A549 (cell line): ENCODE data around the gene FRMD7.

Source experiments
- BHLHE40 ChIP-seq: IDR thresholded peaks from 2 replicates; pipeline ENCODE4 v1.6.1; 2012; ENCODE audit warnings: low read depth, low read length, inconsistent platforms
- CHD2 ChIP-seq: fragments of 150-350 bp; IDR thresholded peaks from 2 replicates; pipeline ENCODE4 v1.6.1; 2014; ENCODE audit warnings: low read length; ENCODE audit not compliant: partially characterized antibody
- HOXA7 ChIP-seq: fragments of 250-450 bp; sonication (Bioruptor Pico); IDR thresholded peaks from 2 replicates; pipeline ENCODE4 v1.5.0; 2020; ENCODE audit warnings: mild to moderate bottlenecking, moderate library complexity
- KDM1A ChIP-seq: fragments of 200-600 bp; sonication (generic); IDR thresholded peaks from 2 replicates; pipeline ENCODE4 v1.6.1; 2016; ENCODE audit warnings: low read depth, mild to moderate bottlenecking
- KDM5A ChIP-seq: fragments of 200-600 bp; sonication (generic); IDR thresholded peaks from 2 replicates; pipeline ENCODE4 v1.6.1; 2016; ENCODE audit warnings: antibody characterized with exemption, mild to moderate bottlenecking
- RAD21 ChIP-seq, 2 experiments: fragments of >200 bp in 1 of 2; sonication (Bioruptor Twin) in 1 of 2; formaldehyde crosslinking in 1 of 2; IDR thresholded peaks in 1 of 2; conservative IDR thresholded peaks in 1 of 2; 2 replicates in 1 of 2; 3 replicates in 1 of 2; pipeline ENCODE4 v1.6.1; 2012 to 2018; ENCODE audit warnings: inconsistent platforms in 1 of 2
- TF ChIP-seq, protein P1 (sequence below): fragments of >200 bp; sonication (Bioruptor Twin); formaldehyde crosslinking; IDR thresholded peaks from 3 replicates; pipeline ENCODE4 v1.5.1; 2016
- TF ChIP-seq, protein P2 (sequence below): IDR thresholded peaks from 2 replicates; pipeline ENCODE4 v1.6.1; 2012
- TF ChIP-seq, protein P3 (sequence below): fragments of 200-600 bp; sonication (generic); IDR thresholded peaks from 2 replicates; pipeline ENCODE4 v1.6.1; 2016; ENCODE audit warnings: antibody characterized with exemption, mild to moderate bottlenecking, moderate library complexity

DNA sequence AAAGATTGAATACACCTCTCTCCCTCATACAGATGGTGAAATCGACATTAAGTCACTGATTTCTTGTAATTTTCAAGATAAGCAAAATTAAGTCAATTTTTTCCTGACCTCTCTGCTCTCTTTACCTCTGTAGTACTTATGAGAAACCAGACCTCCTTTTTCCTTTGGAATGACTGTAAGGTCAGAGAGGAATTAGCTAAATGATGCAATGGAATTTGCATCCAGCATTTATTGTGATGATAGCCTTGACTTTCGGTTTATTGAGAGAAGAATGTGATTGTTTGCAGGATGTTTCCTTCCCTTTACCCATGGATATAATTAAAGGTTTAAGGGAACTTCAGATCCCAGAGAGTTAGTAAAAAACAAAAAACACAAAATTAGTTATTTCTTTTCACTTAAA is 82.4 kb downstream of the FRMD7 start:
- TF ChIP-seq, protein P1, sequence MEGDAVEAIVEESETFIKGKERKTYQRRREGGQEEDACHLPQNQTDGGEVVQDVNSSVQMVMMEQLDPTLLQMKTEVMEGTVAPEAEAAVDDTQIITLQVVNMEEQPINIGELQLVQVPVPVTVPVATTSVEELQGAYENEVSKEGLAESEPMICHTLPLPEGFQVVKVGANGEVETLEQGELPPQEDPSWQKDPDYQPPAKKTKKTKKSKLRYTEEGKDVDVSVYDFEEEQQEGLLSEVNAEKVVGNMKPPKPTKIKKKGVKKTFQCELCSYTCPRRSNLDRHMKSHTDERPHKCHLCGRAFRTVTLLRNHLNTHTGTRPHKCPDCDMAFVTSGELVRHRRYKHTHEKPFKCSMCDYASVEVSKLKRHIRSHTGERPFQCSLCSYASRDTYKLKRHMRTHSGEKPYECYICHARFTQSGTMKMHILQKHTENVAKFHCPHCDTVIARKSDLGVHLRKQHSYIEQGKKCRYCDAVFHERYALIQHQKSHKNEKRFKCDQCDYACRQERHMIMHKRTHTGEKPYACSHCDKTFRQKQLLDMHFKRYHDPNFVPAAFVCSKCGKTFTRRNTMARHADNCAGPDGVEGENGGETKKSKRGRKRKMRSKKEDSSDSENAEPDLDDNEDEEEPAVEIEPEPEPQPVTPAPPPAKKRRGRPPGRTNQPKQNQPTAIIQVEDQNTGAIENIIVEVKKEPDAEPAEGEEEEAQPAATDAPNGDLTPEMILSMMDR, result no peak
- TF ChIP-seq, protein P2, sequence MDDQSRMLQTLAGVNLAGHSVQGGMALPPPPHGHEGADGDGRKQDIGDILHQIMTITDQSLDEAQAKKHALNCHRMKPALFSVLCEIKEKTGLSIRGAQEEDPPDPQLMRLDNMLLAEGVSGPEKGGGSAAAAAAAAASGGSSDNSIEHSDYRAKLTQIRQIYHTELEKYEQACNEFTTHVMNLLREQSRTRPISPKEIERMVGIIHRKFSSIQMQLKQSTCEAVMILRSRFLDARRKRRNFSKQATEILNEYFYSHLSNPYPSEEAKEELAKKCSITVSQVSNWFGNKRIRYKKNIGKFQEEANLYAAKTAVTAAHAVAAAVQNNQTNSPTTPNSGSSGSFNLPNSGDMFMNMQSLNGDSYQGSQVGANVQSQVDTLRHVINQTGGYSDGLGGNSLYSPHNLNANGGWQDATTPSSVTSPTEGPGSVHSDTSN, result no peak
- TF ChIP-seq KDM1A (no peak), CHD2 (no peak), HOXA7 (CRISPR knock-in tag) (no peak), BHLHE40 (no peak), KDM5A (no peak), RAD21 (conservative IDR thresholded peaks at IDR 0.05 in 1 of 2, IDR thresholded peaks at IDR 0.05 in 1 of 2) (no peak)
- TF ChIP-seq, protein P3, sequence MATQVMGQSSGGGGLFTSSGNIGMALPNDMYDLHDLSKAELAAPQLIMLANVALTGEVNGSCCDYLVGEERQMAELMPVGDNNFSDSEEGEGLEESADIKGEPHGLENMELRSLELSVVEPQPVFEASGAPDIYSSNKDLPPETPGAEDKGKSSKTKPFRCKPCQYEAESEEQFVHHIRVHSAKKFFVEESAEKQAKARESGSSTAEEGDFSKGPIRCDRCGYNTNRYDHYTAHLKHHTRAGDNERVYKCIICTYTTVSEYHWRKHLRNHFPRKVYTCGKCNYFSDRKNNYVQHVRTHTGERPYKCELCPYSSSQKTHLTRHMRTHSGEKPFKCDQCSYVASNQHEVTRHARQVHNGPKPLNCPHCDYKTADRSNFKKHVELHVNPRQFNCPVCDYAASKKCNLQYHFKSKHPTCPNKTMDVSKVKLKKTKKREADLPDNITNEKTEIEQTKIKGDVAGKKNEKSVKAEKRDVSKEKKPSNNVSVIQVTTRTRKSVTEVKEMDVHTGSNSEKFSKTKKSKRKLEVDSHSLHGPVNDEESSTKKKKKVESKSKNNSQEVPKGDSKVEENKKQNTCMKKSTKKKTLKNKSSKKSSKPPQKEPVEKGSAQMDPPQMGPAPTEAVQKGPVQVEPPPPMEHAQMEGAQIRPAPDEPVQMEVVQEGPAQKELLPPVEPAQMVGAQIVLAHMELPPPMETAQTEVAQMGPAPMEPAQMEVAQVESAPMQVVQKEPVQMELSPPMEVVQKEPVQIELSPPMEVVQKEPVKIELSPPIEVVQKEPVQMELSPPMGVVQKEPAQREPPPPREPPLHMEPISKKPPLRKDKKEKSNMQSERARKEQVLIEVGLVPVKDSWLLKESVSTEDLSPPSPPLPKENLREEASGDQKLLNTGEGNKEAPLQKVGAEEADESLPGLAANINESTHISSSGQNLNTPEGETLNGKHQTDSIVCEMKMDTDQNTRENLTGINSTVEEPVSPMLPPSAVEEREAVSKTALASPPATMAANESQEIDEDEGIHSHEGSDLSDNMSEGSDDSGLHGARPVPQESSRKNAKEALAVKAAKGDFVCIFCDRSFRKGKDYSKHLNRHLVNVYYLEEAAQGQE, result no peak
